ENCODE data around the gene ABHD16B.
"Not testable (repeated sequence)": the region's sequence is repeated elsewhere in the genome, so short reads cannot be mapped to it uniquely, and the experiment has no call there.

ABHD16B gene

DNA sequence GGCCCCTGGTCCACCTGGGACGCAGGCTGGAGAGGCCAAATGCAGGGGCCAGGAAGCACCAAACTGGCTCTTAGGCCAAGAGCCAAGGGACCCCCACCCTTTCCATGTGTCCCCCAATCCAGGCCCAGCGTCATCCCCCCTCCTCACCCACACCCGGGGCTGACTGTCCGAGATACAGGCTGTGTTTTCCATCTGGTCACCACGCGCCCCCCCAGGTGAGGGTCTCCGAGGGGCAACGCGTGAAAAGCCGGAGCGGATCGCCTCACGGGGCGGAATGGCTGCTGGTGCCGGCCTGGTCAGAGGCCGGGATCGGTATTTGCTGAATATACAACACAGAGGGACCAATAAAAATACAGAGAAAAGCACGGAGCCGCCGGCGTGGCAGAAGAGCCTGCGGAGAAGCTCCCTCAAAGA is 5.2 kb upstream of the ABHD16B start:
- no peak for DNase-seq

DNA sequence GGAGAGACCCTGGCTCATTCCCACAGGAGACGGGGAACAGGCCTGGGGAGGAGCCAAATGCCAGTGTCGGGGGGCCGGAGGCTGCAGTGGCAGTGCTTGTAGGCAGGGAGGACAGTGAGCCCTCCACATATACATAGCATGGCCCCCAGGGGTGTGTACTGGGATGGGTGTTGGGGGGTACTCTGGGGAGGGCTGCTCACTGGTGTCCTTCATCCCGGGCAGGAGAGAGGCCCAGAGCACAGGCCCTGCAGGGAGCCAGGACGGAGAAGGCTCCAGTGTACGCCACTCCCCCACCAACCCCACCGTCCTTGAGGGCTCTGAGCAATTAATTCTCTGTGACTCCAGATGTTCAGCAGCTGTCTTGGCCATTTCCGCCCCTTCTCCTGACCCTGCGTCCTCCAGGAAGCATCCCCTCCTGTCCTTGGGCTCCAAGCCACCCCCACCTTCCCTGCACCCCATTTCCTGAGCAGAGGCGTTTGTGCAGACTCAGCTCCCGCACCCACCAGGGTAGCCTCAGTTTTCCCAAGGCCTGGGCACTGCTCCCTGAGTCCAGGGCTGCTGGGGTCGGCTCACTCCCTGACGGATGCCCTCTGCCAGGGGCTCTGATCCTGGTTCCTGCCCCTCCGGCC is 3.4 kb upstream of the ABHD16B start:
- DNase-seq: no peak

DNA sequence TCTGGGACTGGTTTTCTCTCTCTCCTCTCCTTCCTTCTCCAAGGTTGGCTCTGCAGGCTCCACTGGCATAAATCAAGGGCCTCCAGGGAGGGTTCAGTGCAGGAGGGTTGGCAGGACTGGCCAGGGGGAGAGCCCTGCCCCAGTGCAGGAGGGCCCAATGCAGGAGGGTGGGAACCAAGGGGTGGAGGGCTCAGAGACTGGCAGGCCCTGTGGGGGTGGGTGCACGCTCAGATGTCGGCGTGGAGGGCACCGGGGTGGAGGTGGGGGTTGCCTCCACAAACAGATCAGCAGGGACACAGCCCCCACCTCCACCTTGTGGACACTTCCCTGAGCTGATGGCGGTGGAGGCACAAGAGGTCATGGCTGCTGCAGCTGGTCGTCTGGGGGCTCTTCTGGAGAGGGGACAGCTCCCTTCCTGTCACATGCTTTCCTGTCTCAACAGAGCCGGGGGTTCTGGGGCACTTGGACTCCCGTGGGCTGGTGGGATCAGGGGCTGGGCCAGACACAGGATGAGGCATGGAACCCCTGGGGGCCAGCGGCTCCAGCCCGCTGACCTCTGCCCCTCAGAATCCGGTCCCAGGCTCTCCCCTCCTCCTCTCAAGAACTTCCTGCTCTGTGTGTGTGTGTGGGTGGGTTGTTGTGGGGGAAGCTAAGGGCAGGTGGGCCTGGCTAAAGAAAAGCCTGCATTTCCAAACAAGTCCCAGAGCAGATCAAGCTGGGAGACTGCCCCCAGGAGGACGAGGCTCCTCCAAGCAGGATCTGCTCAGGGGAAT is 2.7 kb upstream of the ABHD16B start:
- DNase-seq: no peak

DNA sequence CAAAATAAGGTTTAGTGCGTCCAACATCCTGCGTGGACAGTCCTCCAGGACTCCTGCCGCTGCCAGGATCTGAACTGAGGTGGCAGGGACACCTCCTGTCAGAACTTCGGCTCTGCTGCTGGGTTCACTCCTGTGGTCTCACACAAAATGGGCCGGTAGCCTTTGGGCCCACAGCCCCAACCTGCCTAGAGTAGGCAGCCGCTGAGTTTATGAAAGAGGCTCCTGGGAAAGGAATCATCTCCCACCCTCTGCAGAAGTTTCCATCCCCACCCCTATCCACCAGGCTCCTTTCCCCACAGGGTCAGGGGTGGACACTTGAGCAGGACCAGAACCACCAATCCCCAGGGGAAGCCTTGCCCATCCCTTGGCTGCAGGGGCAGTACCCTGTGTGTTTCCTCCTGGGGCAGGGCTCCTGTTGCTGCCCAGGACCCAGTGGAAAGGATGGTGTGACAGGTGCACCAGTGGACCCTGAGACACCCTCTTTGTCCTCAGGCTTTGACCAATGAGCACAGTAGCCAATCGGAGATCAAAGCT is 2.1 kb upstream of the ABHD16B start:
- no peak for DNase-seq

DNA sequence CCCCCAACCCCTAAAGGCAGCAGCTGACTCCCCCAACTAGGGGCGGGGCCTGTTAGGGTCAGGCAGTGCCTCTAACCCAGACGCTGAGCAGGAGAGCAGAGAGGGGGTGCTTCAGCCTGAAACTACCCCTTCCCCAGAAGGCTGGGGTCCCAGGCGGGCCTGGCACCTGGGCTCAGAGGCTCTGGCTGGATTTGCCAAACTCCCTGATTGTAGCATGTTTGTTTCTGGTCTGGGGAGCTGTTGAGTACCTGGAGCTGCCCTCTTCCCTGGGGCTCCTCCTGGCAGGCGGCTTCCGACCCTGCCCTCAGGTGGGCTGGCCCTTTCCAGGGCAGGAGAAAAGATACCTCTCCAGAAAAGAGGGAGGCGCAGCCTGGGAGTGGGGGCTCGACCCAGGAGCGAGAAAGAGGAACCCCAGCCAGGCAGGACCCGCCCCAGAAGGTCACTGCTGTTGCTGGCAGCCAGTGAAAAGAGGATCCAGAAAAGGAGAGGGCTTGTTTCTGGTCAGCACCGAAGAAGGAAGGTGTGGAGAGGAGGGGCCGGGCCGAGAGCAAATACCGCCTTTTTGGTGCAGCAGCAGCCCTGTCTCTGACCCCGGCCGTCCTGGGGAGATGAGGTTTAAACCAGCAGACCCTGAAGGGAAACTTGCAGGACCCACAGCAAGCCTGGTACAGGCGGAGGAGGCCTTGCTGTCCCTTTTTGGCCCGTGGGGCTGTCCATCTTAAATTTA is 810 bp upstream of the ABHD16B start:
- no peak for DNase-seq

DNA sequence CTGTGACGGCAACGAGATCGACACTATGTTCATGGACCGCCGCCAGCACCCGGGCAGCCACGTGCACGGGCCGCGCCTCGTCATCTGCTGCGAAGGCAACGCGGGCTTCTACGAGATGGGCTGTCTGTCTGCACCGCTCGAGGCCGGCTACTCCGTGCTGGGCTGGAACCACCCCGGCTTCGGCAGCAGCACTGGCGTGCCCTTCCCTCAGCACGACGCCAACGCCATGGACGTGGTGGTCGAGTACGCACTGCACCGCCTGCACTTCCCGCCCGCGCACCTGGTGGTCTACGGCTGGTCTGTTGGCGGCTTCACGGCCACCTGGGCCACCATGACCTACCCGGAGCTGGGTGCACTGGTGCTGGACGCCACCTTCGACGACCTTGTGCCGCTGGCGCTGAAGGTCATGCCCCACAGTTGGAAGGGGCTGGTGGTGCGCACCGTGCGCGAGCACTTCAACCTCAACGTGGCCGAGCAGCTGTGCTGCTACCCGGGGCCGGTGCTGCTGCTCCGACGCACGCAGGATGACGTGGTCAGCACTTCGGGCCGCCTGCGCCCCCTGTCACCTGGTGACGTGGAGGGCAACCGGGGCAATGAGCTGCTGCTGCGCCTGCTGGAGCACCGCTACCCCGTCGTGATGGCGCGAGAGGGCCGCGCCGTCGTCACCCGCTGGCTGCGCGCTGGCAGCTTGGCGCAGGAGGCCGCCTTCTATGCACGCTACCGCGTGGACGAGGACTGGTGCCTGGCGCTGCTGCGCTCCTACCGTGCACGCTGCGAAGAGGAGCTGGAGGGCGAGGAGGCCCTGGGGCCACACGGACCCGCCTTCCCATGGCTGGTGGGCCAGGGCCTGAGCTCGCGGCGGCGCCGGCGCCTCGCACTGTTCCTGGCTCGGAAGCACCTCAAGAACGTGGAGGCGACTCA is 943 bp downstream of the ABHD16B start:
- no peak for DNase-seq

DNA sequence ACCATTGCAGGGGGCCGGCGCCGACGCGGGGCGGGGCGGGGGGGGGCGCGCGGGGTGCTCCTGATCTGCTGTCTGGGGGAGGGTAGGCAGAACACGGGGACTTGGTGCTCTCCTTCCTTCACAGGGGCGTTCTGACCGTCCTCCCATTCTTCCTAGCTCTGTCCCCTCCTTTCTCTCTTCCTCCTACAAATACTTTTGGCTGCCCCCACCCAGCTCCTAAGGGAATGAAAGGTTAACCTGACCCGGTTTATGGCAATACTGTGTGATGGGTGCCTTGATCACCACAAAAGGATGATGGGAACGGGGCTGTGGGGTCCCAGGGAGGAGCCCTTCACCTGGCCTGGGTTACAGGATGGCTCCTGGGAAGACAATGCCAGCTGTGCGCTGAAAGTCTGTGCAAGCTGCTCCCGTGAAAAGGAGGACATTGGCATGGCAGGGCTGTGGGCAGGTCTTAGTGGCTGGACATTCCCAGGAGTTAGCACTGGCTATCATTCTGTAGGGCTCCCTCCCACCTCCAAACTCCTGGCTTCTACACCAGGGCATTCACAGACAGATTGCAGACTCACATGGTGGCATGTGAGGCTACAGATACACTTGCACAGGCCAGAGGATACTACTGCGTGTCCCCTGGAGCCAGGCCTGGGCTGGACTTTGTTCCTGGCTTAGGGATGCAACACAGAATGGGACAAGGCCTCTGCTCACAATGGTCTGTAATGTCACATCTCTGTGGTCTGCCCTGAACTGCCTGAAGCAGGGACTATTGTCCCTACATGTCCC is 1.9 kb downstream of the ABHD16B start:
- no peak for DNase-seq

DNA sequence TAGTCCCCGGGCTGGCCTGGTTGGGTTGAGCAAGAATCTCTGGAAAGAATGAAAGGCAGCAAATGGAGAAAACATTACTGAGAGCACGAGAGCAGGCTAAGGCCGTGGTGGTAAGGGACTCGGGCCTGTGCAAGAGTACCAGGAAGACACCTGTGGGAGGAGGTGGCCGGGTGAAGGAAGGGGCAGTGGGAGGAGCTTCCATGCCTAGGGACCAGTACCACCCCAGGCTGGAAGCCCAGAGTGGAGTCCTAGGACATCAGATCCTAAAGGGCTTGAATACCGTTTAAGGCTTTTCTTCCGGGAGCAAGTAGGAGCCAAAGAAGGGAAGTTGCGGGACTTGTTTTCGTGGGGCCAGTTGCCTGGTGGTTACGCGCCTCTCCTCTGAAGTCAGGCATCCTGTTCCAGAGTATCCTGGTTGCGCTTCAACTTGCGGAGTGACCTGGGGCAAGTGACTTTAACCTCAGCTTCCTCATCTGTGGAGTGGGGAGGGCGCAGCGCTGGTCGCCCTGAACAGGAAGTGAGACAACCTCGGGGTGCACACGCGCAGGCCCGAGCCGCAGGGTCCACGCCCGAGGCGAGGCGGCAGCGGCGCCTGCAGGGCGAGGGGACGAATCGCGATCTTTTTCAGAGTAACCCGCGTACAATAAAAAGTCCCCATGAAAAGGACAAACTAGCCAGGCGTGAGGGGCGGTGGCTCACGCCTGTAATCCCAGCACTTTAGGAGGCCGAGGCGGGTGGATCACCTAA is 2.7 kb downstream of the ABHD16B start:
- peak; percentile 66 for DNase-seq

DNA sequence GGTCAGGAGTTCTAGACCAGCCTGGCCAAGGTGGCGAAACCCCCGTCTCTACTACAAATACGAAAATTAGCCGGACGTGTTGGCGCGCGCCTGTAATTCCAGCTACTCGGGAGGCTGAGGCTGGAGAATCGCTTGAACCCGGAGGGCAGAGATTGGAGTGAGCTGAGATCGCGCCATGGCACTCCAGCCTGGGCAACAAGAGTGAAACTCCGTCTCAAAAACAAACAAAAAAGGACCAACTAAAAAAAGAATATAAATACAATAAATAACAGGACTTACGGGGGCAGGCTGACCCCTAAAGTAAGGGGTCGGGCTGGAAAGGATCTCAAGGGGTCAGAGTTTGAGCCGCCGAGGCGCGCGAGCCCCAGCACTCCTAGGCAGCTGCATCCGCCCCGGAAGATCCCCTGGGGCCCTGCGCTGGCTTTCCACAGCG is 3.3 kb downstream of the ABHD16B start:
- no peak for DNase-seq

DNA sequence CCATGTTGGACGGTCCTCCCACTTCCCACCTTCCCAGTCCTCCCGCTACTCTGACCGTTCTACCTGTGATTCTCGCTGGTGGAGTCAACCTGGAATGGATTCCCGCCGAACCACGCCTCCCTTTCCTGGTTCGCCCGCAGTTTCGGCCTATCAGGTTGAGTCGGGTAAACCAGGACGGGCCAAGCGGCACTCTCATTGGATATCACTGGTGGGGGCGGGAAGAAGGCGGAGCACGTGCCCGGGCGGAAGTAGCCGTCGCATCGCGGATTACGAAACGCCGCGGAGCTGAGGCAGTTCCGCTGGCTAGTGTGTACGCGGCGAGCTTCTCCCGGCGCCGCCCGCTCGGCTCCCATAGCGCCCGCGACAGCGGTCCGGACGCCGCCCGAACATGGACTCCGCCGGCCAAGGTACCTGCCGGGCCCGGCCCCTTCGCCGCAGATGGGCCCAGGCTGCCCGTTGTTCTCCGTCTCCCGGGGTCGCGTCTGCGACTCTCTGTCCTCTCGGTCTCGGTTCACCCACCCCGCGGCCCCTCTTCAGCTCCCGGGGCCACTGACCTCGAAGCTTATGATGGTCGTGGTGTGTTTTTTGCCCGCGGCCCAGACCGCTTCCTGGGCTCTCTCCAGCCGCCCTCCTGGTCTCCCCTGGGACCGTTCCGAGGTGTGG is 3.8 kb downstream of the ABHD16B start, which contains the start of gene TPD52L2:
Gene TPD52L2 (plus strand): TSS at position 293 of the 663 bp plus-strand sequence. CDS start 96 bp downstream, at position 389.
- peak; percentile 98 for DNase-seq

DNA sequence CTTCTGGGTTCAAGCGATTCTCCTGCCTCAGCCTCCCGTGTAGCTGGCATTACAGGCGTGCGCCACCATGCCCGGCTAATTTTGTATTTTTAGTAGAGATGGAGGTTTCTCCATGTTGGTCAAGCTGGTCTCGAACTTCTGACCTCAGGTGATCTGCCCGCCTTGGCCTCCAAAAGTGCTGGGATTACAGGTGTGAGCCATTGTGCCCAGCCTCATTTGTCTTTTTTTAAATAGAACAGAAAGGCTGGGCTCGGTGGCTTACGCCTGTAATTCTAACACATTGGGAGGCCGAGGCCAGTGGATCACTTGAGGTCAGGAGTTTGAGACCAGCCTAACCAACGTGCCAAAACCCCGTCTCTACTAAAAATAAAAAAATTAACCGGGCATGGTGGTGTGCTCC is 5.7 kb downstream of the ABHD16B start:
- DNase-seq: not testable (repeated sequence)

DNA sequence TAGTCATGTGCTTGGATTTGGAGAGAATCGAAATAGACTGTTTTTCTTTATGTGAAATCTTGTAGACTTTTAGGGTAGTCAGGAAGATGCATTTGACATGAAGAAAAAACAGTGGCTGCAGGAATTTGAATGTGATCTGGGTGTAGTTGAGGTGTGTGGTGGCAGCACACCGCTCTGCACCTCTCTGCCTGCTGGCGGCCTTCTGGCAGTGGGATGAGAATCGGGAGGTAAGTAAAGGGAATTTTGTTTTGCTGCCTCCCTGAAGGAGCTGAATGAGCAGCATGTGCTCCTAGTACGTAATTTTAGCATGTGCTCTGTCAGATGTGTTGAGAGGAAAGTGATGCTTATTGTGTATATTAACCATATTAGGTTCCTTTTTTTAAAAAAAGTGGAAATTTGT is 7.0 kb downstream of the ABHD16B start:
- DNase-seq: no peak

DNA sequence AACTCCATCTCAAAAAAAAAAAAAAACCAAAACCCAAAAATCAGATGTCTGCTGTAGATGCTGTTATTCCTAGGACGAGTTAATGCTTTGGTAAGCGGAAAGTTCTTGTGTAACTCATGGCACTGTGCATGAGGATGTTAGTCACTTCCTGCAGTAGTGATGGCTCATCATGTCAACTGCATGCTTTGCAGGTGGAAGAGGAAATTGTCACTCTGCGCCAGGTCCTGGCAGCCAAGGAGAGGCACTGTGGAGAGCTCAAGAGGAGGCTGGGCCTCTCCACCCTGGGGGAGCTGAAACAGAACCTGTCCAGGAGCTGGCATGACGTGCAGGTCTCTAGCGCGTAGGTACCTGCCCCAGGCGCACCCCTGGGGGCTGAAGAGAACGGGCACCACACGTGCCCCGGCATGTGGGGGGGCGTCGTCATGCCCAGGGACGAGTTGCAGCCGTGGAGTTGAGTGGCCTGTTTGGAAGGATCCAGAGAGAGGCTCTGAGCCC is 12.2 kb downstream of the ABHD16B start:
- no peak for DNase-seq

DNA sequence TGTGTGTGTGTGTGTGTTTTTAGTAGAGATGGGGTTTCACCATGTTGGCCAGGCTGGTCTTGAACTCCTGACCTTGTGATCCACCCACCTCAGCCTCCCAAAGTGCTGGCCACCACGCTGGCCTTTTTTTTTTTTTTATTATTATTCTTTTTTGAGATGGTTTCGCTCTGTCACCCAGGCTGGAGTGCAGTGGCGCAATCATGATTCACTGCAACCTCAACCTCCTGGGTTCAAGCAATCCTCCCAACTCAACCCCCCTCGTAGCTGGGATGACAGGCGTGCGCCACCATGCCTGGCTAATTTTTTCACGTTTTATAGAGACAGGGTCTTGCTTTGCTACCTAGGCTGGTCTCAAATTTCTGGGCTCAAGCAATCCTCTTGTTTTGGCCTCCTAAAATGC is 12.9 kb downstream of the ABHD16B start:
- DNase-seq: not testable (repeated sequence)

DNA sequence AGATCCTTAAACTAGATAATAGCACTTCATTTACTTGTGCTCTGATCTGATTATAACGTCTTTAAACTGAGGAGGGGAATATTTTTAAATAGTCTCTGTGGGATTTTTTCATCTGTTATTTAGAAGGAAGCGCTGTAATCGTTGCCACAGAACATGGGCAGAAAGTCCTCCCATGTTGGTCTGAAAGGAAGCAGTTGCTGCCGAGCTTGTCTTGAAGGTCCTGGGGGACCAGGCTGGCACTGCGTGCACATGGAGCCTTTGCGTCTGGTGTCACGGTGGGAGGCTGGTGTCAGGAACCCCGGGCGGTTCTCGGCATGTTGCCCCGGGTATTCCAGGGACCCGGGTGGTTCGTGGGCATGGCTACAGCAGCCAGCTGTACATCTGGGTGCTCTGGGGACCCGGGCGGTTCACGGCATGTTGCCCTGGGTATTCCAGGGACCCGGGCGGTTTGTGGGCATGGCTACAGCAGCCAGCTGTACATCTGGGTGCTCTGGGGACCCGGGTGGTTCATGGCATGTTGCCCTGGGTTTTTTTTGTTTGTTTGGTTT is 15.3 kb downstream of the ABHD16B start:
- DNase-seq: no peak

DNA sequence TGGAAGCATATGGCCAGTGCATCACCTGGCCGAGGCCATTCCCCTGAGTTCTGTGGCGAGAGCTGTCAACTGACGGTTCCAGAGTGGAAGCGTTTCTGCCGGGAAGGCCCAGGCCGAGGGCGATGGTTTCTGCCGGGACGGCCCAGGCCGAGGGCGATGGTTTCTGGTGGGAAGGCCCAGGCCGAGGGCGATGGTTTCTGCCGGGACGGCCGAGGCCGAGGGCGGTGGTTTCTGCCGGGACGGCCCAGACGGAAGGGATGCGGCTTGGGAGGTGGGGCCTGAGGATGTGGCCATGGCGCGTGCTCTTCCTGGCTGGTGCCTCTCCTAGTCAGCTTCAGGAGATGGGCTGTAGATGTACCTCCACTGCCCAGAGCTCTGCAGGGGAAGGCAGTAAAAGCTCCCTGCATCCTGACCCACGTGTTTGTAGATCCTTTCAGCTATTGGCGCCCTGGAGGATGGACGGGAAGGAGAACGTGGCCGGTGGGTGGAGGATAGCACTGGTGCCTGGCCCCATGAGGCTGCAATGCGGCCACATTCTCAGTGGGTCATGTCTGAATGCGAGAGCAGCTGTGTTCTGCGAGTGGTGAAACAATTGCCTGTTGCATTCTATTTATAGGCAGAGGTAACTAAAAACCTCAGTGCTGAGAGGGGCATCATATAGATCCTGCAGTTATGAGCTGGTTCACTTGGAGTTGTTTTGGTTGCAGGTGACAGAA is 16.6 kb downstream of the ABHD16B start:
- DNase-seq: no peak

DNA sequence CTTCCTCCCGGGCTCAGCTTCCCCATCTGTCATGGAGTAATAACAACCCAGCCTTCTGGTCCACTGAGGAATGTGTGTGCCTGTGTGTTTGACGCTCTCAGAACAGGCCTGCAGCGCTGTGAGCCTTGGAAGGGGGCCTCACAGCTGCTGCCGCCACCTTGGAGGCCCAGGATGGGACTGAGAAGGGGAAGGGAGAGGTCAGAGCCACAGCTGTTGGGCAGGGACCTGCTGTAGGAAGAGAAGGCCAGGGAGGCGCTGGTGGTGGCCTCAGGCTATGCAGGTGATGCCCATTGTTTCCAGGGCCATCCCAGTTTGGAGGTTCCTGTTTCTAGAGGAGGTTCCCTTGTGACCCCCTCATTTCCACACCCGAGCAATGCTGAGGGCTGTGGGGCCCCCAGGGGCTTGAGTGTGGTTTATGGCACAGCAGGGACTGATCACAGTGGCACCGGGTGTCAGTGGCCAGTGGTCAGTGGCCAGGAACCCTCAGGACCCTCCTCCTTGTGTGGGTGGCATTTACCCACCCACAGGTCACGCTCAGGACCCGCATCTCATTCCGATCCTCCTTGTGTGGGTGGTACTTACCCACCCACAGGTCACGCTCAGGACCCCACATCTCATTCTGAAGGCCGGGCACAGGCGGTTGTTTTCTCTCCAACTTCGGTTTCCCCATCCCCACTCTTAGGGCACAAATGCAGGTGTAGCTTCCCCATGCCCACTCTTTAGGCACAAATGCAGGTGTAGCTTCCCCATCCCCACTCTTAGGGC is 17.8 kb downstream of the ABHD16B start:
- DNase-seq: no peak

DNA sequence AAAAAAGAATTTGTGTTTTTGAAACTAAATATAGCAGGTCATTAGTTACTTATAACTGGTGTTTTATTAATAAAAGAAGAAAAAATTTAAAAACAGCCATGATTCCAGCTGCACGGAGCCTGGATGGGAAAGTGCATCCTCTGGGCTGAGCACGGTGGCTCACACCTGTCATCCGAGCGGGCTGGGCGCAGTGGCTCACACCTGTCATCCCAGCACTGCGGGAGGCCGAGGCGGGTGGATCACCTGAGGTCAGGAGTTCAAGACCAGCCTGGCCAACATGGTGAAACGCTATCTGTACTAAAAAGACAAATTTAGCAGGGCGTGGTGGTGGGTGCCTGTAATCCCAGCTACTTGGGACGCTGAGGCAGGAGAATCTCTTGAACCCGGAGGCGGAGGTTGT is 19.6 kb downstream of the ABHD16B start:
- not testable (repeated sequence) for DNase-seq

All from NCI-H1436 (cell line).